ENCODE measurements around the gene NOL9. TPM values are rescaled to one million over a fixed set of nuclear protein-coding genes. Genes with fewer than 3 reads are reported as not detected.
"Not testable (repeated sequence)": the region's sequence is repeated elsewhere in the genome, so short reads cannot be mapped to it uniquely, and the experiment has no call there.

NOL9 gene
- 10 to 100 TPM; 12.0 to 16.5 TPM for total RNA-seq
- long read RNA-seq, full-length matches to known transcripts = 2 of 5 reads
- long read RNA-seq, partial matches to known transcripts = 2 of 5 reads
- long read RNA-seq, other reads (novel, unspliced or antisense) = 1 of 5 reads

DNA sequence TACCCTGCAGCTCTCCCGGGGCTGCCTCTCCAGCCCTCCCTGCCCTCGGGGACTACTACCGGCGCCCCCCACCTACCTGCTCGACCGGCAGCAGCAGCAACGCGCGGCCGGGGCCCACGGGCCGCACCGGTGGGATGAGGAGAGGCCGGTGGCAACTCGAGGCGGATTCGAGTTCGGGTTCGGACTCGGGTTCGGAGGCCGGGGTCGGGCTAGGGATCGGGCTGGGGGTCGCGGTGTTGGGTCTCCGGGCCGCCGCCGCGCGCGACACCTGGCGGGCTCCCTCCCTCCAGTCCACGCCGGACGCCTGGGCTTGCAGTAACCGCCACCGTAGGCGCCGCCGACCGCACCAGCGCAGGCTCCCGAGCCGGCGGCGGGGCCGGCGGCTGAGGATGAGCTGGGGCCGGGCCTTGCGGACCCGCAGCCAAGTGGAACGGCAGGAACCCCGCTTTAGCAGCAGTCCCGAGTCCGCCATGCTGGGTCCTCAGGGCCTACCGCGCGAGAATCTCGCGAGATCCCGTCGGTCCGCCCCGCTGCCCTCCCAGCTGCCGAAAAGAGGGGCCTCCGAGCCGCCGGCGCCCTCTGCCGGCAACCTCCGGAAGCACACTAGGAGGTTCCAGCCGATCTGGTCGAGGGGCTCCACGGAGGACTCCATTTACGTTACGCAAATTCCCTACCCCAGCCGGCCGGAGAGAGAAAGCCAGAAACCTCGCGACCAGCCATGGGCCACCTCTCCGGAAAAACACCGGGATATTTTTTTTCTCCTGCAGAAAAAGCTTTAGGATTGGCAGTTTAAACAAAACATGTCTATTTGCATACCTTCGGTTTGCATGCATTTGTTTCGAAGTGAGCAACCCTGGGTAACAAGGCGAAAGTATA lies at the start of gene NOL9:
Gene NOL9 (minus strand): TSS at position 483 of the 876 bp plus-strand sequence. CDS start 11 bp downstream, at position 472.
- intact Hi-C loops (cut with DNase I) = loop anchor here (2.0 to 5.0 kb wide), 2 partner anchors 25 to 67 kb away; partner anchors contain the start of gene ZBTB48 (in 1 of the 2)
- ATAC-seq (peak; percentile 97 to 98), DNase-seq (peak; percentile 96)

DNA sequence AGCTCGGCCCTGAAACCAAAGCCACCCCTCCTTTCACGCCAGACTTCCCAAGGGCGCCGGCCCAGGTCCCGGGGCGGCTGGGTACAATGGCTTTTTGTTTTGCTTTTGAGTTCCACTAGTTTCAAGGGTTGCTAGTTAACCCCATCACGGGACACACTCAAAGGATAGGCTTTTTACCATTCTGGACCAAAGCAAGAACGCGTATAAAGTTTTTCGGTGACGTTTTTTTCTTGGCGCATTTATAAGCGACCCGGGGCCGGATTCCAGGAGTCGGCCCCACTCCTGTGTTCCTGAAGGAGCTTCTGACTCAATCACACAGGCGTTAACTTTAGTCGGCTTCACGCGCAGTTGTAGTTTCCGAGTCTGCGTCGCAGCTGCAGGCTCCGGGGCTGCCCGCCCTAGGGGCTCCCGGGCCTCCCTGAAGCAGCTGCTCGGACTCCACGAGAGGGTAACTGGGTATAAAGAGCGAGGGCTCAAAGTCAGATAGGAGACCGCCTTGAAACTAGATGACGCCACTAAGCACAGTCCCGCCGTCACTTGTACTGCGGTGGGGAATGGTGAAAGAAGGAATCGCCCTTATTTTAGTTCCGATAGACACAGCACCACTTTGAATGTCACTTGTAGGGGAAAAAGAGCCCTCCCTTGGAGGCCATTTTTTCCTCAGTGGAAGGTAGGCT lies 49.1 kb upstream of the NOL9 start:
- DNase-seq (peak; percentile 75), ATAC-seq (peak; percentile 20 to 42)
- intact Hi-C loops (cut with DNase I) = no loop called here

DNA sequence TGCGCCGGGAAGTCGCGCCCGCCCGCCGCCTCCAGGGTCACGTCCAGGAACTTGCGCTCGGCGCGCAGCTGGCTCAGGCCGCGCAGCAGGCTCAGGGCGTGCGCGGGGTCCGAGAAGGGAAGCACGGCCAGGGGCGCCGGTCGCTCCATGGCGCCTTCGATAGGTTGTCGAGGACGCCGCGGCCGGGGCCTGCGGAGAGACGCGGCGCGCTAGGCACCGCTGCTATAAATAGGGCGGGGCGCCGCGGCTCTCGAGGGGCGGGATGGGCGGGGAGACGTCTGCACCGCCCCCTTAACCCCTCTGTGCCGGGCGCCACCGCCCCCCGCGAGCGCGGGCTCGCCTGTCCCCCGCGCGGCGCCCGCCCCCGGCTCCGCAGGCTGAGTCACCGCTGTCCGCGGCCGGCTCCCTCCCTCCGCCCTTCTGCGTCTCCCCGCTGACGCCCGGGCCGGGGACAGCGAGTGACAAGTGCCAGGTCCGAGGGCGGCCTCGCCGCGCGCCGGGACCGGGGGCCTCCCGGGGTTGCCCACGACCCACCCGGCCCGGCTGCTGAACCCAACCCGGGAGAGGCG lies 48.4 kb upstream of the NOL9 start, which contains the start of gene KLHL21:
Gene KLHL21 (minus strand): TSS at position 201 of the 569 bp plus-strand sequence. CDS start 52 bp downstream, at position 149.
- ATAC-seq (peak; percentile 81 to 86), DNase-seq (peak; percentile 93)
- intact Hi-C loops (cut with DNase I) = no loop called here

DNA sequence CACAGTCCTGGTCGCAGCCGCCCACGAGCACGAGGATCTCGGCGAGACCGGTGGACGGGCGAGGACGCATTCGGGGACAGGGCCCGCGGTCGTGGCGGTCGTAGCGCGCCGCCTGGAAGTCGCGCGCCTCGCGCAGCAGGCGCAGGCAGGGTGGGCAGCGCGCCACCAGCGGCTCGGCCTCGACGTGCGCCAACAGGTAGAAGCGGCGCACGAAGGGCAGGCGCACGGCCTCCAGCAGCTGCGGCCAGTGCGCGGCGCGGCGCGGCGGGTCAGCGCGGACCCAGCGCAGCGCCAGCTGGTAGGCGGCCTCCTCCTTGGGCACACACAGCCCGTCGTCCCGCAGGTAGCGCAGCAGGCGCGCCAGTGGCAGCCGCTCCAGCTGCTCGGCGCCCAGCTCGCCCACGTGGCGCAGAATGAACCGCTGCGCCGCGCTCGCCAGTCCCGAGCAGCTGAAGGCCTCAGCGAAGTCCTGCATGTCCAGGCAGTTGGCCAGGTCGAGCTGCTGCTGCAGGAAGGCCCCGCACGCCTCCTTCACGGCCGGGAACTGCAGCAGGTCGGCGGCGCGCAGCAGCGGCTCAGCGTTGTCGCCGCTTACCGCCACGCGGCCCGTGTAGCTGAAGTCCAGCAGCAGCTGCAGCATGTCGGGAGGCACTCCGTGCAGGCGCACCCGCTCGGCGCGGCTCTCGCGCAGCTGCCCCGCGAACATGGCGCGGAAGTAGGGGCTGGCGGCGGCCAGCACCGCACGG lies 47.8 kb upstream of the NOL9 start:
- ATAC-seq (peak; percentile 28 to 38), DNase-seq (peak; percentile 66)
- intact Hi-C loops (cut with DNase I) = no loop called here

DNA sequence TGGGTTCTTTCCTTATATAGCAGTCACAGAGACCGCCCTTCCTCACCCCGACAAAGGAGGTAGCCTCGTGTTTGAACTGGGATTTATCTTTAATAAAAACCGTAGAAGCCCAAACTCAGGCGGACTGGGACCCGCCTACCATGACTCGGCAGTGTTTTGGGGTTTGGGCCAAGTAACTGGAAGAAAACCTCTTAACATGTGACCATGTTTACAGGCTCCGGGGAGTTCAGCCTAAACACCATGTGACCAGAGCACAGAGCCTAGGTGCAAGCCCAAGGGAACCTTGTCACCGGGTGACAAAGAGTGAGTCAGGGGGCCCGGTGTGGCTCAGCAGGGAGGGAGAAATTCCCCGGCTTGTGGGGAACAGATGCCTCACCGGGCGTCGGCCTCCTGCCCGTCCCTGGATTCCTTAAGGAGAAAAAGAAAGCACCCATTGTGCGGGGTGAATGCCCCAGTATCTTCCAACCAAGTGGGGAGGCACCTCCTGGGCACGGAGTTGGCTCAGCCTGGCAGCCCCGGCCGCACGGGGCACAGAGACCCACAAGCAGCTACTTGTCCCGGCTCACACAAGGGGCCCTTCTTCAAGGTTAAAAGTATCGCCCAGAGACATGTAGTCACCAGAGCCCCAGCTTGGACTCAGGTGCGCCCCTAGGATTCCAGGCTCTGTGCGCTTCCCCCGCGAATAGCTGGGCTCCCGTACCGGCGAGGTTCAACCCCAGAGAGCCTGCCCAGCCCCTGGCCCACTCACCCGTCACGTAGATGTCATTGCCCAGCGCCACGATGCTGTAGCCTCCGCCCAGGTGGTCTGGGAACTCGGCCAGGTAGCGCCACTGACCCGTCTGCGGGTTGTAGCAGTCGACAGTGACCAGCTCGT lies 47.0 kb upstream of the NOL9 start:
- ATAC-seq (peak; percentile 8 to 40), DNase-seq (peak; percentile 79)
- intact Hi-C loops (cut with DNase I) = no loop called here

DNA sequence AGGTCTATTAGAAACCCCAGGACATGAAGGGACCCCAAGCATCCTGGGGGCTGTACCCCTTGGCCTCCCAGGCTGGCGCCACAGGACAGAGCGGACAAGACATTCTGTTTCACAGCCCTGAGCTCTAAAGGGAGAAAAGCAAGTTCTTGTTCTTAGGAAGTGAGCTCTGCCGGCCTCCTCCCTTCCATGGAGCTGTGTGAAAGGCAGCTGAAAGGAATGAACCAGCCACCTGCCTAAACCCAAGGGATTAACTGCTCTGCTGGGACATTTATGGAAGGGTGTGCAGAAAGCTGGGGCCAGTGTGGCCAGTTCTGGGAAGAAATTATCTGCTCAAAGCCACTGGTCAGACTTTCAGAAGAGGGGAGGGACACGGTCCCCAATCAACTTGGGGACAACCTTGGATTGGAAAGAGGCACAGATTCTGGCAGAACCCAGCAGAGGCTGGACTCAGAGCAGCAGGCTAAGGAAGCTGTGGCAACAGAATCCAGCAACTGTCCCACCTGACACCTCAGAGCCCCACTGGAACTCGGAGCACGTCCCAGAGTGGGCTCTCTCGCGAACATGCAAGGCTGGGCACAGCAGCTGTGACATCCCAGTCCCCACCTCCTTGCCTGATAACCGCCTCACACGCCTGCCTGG lies 46.2 kb upstream of the NOL9 start:
- intact Hi-C loops (cut with DNase I) = no loop called here
- ATAC-seq = peak in 1 of 2 donors; percentile 0
- DNase-seq = no peak

DNA sequence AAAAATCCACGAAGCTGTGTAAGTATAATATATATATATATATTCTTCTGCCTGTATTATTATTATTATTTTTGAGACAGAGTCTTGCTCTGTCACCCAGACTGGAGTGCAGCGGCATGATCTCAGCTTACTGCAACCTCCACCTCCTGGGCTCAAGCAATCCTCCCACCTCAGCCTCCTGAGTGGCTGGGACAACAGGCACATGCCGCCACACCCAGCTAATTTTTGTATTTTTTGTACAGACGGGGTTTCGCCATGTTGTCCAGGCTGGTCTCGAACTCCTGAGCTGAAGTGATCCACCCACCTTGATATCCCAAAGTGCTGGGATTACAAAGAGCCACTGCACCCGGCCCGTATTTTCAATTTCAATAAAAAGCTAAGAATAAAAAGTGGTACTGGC lies 45.7 kb upstream of the NOL9 start:
- DNase-seq; ATAC-seq; intact Hi-C loops (cut with DNase I): not testable (repeated sequence)

DNA sequence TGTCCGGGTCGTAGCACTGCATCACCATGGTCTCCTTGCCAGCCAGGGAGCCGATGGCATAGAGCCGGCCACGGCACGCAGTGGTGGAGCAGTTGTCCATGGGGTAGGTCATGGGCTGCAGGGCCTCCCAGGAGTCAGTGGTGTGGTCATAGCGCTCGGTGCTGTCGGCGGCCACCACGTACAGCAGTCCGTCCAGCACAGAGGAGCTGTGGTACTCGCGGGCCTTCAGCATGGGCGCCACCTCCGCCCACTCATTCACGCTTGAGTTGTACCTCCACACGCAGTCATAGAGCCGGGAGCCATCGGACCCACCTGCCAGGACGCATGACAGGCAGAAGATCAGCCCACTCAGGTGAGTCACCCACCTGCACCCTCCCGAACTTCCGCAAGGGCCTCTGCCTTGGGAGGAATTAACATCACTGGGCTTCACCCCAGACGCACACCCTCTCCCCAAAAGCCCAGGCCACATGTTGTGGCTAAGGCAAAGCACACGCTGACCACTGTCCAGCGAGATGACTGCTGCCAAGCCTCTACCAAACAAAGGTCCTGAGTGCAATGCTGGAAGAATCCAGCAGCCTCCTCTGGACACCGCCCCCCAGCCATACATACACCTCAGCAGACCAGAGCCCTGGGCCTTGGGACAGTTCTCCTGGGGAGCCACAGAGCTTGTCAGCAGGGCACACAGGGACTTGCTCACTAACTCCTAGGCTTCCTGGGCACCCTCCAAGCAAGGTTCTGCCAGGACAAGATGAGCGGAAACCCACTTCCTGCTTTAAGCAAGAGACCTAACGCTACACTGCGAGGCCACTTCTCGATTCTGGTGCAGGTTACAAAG lies 45.0 kb upstream of the NOL9 start:
- no peak for ATAC-seq

DNA sequence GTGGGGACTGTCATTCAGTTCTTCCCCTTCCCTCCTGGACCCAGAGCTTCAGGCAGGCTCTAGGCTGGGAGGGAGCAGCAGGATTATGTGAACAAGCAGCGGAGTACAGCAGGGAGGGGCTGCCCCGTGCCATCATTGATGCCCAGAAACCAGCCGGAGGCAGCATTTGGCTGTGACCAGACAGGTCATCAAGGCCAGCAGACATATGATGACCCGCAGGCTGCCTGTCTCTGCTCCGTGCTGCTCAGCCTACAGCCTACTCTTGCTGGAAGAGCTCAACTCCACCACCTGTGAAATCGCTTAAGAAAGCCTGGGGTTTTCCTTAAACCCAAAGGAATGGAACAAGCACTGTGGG lies 43.4 kb upstream of the NOL9 start:
- DNase-seq = no peak
- intact Hi-C loops (cut with DNase I) = no loop called here
- ATAC-seq = no peak

More for the DNA sequence above, 45.0 kb upstream of the NOL9 start:
- intact Hi-C loops (cut with DNase I) = no loop called here
- DNase-seq = no peak

DNA sequence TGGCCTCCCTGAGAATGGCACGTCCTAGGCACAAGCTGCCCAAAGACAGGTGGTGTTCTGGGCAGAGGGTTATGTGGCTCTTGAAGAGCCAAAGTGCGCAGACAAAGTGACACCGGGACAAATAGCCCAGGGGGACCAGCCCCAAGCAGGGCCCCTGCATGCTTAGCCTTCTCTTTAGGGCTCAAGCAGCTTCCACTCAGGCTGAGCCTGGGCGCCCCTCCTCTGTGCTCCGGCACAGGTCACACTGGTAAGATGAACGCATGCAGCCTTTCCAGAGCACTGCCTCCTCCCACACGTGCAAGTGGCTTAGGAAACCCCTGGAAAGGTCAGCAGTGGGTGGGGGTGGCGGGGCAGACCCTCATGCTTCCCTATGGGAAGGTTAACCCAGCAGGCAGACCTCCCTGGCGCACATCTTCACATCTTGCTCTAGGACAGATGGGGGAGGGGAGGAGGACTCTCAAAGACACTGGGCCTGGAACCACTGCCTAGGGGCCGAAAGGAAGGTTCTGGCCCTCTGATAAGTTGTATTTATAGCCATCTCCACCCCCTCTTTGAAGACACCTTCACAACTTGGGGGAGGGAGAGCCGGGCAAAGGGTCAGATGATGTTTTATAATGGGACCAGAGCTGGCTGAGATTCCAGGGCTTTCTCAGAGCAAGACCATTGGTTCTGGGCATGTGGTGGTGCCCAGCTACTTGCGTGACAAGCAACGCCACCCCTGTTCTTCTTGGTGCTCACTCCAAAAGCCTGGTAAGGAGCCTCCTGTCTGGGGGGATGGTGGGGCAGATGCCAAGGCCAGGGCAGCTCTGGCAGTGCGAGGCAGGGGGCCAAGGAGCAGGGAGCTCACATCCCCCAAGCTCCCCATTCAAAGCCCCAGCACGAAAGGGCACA lies 42.8 kb upstream of the NOL9 start:
- intact Hi-C loops (cut with DNase I) = no loop called here
- no peak for ATAC-seq
- no peak for DNase-seq

DNA sequence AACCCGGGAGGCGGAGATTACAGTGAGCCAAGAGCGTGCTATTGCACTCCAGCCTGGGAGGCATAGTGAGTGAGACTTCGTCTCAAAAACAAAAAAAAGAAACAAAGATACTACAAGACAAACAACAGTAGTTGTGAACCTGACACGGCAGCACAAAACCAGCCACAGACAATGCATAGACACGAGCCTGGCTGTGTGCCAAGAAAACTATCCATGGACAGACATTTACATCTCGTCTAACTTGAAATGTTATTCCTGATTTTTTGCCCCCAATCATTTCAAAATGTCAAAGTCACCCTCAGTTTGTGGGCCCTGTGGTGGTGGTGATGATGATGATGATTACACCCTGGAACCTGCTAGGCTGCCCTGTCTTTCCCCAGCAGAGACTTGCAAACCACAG lies 42.0 kb upstream of the NOL9 start:
- intact Hi-C loops (cut with DNase I) = no loop called here
- no peak for ATAC-seq
- DNase-seq = no peak

DNA sequence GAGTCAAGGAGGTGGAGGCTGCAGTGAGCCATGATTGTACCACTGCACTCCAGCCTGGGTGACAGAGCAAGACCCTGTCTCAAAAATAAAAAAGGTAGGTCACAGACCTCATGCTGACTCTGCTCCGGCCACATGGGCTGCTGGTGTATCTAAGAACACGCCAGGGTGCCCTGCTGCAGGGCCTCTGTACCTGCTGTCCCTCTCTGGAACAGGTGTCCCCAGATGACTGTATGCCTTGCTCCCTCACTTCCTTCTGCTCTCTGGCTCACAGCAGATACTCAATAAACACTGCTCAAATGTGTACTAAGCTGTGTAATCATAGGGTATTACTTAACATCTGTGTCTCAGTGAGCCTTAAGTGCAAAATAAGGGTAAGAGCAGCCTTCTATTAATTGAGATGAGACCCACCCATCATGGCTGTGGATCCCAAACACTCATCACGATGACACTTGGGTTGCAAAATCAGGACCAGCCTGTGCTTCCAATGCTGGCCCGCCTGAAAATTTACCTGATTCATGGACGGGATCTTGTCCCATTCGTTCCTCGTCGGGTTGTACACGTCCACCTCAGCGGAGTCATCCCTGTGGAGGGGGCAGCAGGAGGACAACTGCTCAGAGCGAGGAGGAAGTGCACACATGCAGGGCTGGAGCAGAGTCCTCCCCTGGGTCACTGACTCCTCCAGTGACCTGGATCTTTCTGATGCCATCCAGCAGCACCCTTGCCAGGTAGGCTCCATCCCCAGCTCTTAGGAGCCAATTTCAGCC lies 40.8 kb upstream of the NOL9 start:
- intact Hi-C loops (cut with DNase I) = no loop called here
- ATAC-seq (no peak), DNase-seq (no peak)

DNA sequence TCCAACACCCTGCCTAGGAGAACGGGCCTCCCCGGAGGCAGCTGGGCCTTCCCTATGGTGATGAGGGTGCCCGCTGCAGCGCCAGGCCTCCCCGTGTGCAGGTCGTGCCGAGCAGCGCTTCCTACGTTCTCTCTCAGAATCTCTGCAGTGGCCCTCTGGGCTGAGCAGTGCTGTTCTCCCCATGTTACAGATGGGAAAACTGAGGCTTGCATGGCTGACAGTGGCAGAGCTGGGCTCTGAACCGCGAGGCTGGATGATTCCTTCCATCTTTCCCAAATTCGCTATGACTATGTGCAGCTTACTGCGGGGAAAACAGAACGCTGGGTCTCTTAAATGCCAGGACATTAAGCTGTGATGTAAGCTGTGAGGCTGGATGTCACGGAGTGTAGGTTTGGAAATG lies 39.5 kb upstream of the NOL9 start:
- intact Hi-C loops (cut with DNase I) = no loop called here
- ATAC-seq = no peak

DNA sequence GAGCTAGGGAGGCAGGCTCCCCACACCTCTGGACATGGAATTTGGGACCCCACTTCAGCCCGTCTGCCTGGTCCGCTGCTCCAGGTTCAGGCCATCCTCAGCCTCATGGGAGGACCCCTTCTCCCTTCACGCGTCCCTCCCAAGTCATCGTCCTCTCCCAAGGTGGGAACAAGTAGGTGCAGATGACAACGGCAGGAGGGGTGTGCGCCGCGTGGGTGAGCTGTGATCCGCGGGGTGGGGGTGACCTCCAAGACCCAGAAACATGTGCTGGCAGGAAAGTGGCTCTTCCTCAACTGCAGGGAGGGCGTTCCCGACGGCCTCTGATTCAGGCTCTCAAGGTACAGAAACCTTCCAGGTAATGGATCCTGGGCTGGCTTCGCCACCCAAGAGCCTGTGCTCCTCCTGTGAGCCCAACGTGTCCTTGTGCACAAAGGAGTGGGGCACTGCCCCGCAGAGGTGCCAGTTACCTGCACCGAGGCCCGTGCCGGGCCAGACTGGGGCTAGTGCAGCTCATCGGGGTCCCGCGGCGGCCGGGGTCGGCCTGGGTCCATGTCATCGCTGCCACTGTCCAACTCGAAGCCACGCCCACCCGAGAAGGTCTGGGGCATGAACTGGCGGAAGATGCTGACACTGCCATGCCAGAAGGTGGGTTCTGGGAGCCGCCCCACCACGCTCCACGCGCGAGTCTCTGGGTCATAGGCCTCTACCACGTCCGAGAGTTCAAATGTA lies 38.7 kb upstream of the NOL9 start:
- no peak for ATAC-seq
- intact Hi-C loops (cut with DNase I) = no loop called here
- no peak for DNase-seq

More for the DNA sequence above, 39.5 kb upstream of the NOL9 start:
- DNase-seq = no peak
